RPMI8226 (cell line): ENCODE data around the gene NT5DC3.
"Not testable (repeated sequence)": the region's sequence is repeated elsewhere in the genome, so short reads cannot be mapped to it uniquely, and the experiment has no call there.

Source experiments
- DNase-seq: peaks from one replicate; pipeline ENCODE4 v3.0.0-alpha.2; 2015

NT5DC3 gene

GRCh38 chr12:103832048-103832997, 8.7 kb downstream of the NT5DC3 start:
- DNase-seq: no peak

DNA sequence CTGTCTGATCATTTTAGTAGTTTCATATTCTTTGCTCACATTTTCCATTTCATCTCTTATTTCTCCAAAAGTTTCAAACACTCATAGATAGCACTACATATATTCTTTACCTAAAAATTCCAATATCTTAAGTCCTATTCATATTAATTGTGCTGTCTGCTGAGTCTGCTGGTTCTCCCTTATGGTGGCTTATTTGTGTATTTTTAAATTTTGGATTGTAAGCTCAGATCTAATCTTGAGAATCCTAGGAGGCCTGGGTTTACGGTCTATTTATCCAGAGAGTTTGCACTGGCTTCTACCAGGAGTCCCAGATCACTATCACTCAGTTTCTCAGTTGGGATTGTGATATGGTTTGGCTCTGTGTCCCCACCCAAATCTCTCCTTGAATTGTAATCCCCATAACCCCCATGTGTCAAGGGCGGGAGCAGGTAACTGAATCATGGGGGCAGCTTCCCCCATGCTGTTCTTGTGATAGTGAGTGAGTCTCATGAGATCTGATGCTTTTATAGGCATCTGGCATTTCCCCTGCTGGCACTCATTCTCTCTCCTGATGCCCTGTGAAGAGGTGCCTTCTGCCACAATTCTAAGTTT, 10.2 kb downstream of the NT5DC3 start:
- no peak for DNase-seq

GRCh38 chr12:103830025-103830725, 10.9 kb downstream of the NT5DC3 start:
- DNase-seq: no peak

GRCh38 chr12:103829092-103829491, 11.9 kb downstream of the NT5DC3 start:
- DNase-seq: no peak

- no peak for DNase-seq
Observed at GRCh38 chr12:103827911-103828391, 13.1 kb downstream of the NT5DC3 start.

- DNase-seq: no peak
Observed at GRCh38 chr12:103824845-103825244, 16.2 kb downstream of the NT5DC3 start.

GRCh38 chr12:103824290-103824689, 16.7 kb downstream of the NT5DC3 start:
- DNase-seq: no peak

DNA sequence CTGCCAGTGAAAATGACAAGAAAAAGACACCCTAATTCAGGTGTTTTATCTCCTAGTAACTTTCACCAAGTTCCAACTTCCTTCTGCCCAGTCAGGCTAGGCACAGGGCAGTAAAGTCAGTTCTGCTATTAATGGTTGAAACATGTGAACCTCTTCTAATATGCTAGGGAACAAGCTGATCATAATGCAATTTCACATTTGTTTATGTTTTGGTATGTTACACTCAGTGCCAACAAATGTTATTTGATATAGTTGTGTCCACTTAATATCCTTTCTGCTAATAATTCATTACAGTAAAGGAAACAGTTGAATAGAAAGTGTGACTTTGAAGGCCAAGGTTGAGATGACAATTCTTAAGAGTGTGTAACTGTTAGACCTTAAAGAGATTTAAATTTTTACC, 17.2 kb downstream of the NT5DC3 start:
- no peak for DNase-seq

DNA sequence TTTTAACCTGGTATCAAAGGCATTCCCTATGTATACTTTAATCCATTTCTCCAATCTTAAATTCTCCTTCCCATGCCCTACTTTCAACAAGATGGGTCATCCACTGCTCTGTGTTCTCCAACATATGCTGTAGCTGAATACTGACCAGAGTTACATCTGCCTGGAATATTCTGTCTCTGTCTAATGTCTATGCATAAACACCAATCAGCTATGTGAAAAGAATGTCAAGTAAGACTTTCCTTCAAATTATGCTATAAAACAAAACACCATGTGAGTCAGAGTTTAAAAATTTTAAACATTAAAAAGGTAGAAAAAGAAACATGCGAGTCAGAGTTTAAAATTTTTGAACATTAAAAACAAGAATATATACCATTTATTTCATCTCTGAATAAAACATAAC, 19.3 kb downstream of the NT5DC3 start:
- no peak for DNase-seq

DNA sequence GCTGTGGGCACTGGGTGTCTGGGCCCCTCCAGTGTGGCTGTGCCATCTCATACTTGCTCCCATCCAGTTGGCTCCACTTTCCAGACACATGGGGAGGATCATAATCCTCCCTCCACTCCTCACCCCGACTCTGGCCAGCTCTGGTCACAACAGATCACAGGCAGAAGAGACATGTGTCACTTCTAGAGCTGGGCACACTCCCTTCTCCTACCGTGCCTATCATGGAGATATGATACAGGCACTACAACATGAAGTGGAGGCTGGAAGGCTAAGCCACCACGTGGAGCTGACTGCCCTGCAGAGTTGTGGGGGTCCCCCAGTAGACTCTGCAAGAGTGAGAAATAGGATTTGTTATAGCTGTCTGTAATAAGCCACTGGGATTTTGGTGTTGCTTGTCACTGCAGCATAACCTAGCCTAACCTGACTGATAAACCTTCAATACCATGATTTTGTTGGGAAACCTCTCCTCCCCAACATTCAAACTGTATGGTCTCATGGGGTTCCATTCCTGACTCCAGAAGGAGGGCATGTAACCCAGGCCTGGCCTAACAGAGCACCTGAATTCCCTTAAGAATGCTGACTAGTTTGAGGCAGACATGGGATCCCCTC, 20.0 kb downstream of the NT5DC3 start:
- no peak for DNase-seq

GRCh38 chr12:103820361-103820760, 20.7 kb downstream of the NT5DC3 start:
- no peak for DNase-seq

- no peak for DNase-seq
Observed at GRCh38 chr12:103819892-103820291, 21.1 kb downstream of the NT5DC3 start.

GRCh38 chr12:103819312-103819711, 21.7 kb downstream of the NT5DC3 start:
- no peak for DNase-seq

DNA sequence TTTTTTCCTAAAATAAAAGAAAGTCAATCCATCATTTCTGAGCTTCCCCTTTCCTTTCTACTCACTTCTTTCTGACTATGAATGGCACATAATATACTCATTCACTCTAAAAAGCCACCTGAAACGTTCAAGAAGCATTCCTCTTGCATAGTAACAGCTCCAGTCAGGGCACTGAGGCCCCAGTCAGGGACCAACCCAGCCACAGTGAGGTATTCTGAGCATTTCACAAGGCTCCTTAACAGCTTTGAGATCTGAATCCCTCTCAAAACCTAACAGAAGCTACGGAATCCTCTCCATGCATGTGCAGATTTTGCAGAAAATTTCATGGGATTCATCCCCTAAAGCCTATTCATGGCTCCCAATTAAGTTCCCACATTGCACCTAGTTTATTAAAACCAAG, 23.2 kb downstream of the NT5DC3 start:
- DNase-seq: no peak

- DNase-seq: no peak
Observed at GRCh38 chr12:103816663-103817062, 24.4 kb downstream of the NT5DC3 start.

DNA sequence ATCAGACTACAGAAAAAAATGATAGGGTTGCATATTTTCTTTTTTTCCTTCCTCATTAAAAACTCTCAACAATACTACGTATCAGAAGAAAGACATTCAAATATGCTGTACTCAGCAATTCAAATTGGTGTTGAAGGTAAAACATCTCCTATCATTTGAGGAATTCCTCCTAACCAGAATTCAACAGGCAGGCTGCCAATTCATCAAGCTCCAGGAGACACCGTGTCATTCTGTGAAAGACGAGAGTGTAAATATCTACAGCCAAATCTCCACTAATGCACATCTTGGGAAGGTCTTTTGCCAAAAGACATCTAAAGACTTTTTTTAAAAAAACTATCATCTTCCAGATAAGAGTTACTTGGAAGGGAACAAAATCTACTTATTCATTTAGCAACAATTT, 26.6 kb downstream of the NT5DC3 start:
- DNase-seq: no peak

GRCh38 chr12:103813949-103814348, 27.1 kb downstream of the NT5DC3 start:
- DNase-seq: no peak

DNA sequence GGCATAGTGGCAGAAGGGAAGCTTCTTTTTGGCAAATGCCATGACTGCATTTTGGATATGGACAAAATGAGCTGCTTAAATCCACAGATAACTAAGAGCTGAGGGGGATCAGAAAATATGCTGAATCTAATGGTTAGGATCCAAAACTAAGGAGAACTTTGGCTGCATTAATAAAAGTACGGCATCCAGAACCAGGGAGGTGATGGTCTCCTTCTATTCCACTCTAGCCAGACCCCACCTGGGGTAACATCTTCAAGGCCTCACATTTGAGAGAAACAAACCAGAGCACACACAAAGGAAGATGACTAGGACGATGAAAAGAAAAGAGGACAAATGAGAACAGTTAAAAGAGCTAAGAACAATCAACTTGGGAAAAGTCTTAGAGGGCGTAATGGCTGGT, 27.6 kb downstream of the NT5DC3 start:
- DNase-seq: no peak

DNA sequence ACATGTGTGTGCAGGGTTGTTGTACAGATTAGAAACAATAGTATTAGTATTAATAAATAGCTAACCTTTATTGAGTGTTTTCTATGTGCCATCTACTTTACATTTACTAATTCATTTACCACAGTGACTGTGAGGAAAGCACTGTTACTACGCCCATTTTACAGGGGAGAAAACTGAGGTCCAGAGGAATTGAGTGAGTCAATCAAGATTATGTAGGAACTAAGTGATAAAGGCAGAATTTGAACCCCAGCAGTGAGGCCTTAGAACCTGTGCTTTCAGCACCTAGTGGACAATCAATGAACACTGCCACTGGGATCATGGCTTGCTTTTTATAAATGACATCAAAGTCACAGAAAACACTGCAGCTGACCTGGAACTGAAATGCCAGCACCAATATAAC, 28.2 kb downstream of the NT5DC3 start:
- DNase-seq: no peak

DNA sequence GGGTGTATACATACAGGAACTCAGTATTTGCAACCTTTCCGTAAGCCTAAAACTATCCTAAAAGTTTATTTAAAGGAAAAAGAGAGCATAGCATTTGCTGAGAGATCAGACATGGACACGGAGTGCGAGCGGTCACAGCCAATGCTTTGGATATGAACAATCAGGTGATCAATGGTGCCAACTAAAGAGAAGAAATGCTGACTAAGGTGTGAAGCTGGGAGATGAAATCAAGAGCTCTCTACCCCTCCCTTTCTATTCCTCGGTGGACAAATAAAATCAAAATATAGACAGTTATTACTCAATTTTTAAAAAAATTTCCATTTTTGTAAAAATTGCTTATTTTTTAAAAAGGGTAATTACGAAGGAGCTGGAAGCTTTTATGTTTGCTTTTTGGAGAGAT, 29.2 kb downstream of the NT5DC3 start:
- no peak for DNase-seq

GRCh38 chr12:103810111-103810510, 30.9 kb downstream of the NT5DC3 start:
- no peak for DNase-seq

- DNase-seq: not testable (repeated sequence)
Observed at GRCh38 chr12:103809639-103810038, 31.4 kb downstream of the NT5DC3 start.

- no peak for DNase-seq
Observed at GRCh38 chr12:103809154-103809553, 31.9 kb downstream of the NT5DC3 start.
